Measurements from ENCODE around the gene OLA1. TPM values are rescaled to one million over a fixed set of nuclear protein-coding genes. Genes with fewer than 3 reads are reported as not detected.
A peak's percentile ranks its signal among the peaks of the same experiment; 100 is the strongest.

OLA1 gene
- polyA plus RNA-seq, 2 of the 4 experiments (the other 2 are of a cell fraction), result 127 to 226 TPM

DNA sequence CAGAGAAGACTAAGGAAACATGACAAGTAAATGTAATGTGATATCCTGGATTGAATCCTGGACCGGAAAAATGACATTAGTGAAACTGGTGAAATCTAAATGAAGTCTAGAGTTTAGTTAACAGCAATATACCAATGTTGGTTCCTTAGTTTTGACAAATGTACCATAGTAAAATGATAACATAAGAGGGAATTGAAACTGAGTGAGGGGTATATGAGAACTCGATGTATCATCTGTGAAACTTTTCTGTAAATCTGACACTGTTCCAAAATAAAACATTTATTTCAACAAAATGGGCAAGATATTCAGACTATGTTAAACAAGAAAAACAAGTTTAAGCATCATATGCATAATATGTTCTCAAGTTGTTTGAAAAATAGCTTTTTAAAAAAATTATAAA, 63.8 kb downstream of the OLA1 start (continued):
- TF ChIP-seq HOXB13 (CRISPR knock-in tag; IDR thresholded peaks at IDR 0.05; ENCODE audit: low read depth) (no peak), PHF8 (IDR thresholded peaks at IDR 0.05; ENCODE audit: borderline replicate concordance, low read depth) (no peak), ZNF302 (CRISPR knock-in tag; IDR thresholded peaks at IDR 0.05) (no peak)

DNA sequence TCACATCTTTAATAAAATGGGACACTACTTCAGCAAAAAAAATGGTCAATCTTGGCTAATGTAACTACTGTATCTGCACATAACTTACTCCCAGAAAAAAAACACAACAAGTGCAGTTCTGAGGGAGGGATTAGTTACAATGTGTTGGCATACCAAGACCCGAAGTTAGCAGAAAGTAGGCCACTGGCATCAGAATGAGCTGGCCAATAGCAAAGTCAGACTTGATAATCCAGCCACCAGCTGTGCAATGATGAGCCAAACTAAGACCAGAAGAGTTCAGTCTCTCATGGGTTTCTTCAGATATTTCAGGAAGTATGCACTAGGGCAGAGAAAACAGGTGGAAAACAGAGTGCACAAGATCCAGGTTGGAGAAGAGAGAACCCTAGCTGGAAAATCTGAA, 65.3 kb downstream of the OLA1 start:
- ChIA-PET POLR2A (no interaction called here), CTCF (interaction anchor here (1.0 kb wide), 1 partner anchor 20 kb away, joined by 3 read pairs; no protein-coding TSS in a partner anchor)
- no peak for ATAC-seq
- TF ChIP-seq JUNB (IDR thresholded peaks at IDR 0.05) (no peak), MYC (IDR thresholded peaks at IDR 0.05; ENCODE audit: borderline replicate concordance, low read length) (no peak)
- TF ChIP-seq, protein P1, sequence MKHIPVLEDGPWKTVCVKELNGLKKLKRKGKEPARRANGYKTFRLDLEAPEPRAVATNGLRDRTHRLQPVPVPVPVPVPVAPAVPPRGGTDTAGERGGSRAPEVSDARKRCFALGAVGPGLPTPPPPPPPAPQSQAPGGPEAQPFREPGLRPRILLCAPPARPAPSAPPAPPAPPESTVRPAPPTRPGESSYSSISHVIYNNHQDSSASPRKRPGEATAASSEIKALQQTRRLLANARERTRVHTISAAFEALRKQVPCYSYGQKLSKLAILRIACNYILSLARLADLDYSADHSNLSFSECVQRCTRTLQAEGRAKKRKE (CRISPR knock-in tag; IDR thresholded peaks at IDR 0.05; ENCODE audit: low read depth), result no peak
- TF ChIP-seq, protein P2, sequence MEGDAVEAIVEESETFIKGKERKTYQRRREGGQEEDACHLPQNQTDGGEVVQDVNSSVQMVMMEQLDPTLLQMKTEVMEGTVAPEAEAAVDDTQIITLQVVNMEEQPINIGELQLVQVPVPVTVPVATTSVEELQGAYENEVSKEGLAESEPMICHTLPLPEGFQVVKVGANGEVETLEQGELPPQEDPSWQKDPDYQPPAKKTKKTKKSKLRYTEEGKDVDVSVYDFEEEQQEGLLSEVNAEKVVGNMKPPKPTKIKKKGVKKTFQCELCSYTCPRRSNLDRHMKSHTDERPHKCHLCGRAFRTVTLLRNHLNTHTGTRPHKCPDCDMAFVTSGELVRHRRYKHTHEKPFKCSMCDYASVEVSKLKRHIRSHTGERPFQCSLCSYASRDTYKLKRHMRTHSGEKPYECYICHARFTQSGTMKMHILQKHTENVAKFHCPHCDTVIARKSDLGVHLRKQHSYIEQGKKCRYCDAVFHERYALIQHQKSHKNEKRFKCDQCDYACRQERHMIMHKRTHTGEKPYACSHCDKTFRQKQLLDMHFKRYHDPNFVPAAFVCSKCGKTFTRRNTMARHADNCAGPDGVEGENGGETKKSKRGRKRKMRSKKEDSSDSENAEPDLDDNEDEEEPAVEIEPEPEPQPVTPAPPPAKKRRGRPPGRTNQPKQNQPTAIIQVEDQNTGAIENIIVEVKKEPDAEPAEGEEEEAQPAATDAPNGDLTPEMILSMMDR (IDR thresholded peaks at IDR 0.05), result no peak
- TF ChIP-seq, protein P3, sequence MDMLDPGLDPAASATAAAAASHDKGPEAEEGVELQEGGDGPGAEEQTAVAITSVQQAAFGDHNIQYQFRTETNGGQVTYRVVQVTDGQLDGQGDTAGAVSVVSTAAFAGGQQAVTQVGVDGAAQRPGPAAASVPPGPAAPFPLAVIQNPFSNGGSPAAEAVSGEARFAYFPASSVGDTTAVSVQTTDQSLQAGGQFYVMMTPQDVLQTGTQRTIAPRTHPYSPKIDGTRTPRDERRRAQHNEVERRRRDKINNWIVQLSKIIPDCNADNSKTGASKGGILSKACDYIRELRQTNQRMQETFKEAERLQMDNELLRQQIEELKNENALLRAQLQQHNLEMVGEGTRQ (IDR thresholded peaks at IDR 0.05), result no peak
- TF ChIP-seq, protein P4, sequence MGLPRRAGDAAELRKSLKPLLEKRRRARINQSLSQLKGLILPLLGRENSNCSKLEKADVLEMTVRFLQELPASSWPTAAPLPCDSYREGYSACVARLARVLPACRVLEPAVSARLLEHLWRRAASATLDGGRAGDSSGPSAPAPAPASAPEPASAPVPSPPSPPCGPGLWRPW (IDR thresholded peaks at IDR 0.05), result no peak
- 57% methylated on average over 1 of the region's 1 CpG for WGBS (ENCODE audit: missing lambda C conversion rate)
- no peak for FAIRE-seq
- DNase-seq (ENCODE audit: low read depth in 1 of 2, low spot score in 1 of 2), result no peak
- Histone ChIP-seq H3K9me3 (no peaks in the 10 kb centered on the region), H3K4me1 (peaks cover 16% of the 10 kb centered on the region), H3K27ac (no peak overlapping the region), H3K4me3 (no peak overlapping the region), H3K4me2 (no peak overlapping the region)

DNA sequence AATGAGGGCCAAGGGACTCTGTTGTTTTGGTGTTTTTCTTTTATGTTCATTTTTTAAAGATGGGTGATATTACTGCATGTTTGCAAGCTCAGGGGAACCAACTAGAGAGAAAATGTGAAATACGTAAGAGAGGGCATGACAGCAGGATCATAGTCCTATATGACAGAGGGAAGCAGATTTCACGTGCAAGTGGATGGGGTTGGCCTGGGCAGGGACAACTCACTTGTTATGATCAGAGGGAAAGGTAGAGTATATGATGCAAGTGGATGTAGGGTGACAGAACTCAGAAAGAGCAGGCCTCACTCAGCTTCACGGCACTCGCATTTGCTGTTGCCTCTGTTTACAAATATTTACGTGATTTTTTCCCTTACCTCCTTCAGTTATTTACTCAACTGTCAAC, 67.0 kb downstream of the OLA1 start:
- H3K9me3 ChIP-seq, result no peaks in the 10 kb centered on the region
- no peak overlapping the region for H3K27ac ChIP-seq
- TF ChIP-seq RAD21 (conservative IDR thresholded peaks at IDR 0.05 in 1 of 2, IDR thresholded peaks at IDR 0.05 in 1 of 2) (no peak), BHLHE40 (IDR thresholded peaks at IDR 0.05; ENCODE audit: low read depth, low read length) (no peak), RNF2 (IDR thresholded peaks at IDR 0.05; ENCODE audit: borderline replicate concordance, low read depth) (no peak), NPAS2 (CRISPR knock-in tag; IDR thresholded peaks at IDR 0.05; ENCODE audit: borderline replicate concordance) (no peak), NFE2L2 (conservative IDR thresholded peaks at IDR 0.05; ENCODE audit: low read length) (no peak), FOXS1 (CRISPR knock-in tag; IDR thresholded peaks at IDR 0.05) (no peak), POLR2A (IDR thresholded peaks at IDR 0.05; ENCODE audit: low read length) (no peak), KDM5A (IDR thresholded peaks at IDR 0.05) (no peak), CHD2 (IDR thresholded peaks at IDR 0.05; ENCODE audit: low read length, partially characterized antibody) (no peak), ZNF302 (CRISPR knock-in tag; IDR thresholded peaks at IDR 0.05) (no peak), CEBPB (IDR thresholded peaks at IDR 0.05) (no peak), GATA3 (IDR thresholded peaks at IDR 0.05; ENCODE audit: borderline replicate concordance) (no peak)
- TF ChIP-seq, protein P5, sequence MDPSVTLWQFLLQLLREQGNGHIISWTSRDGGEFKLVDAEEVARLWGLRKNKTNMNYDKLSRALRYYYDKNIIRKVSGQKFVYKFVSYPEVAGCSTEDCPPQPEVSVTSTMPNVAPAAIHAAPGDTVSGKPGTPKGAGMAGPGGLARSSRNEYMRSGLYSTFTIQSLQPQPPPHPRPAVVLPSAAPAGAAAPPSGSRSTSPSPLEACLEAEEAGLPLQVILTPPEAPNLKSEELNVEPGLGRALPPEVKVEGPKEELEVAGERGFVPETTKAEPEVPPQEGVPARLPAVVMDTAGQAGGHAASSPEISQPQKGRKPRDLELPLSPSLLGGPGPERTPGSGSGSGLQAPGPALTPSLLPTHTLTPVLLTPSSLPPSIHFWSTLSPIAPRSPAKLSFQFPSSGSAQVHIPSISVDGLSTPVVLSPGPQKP (IDR thresholded peaks at IDR 0.05; ENCODE audit: low read depth, low read length), result no peak
- TF ChIP-seq, protein P2 (IDR thresholded peaks at IDR 0.05), result no peak
- TF ChIP-seq, protein P6, sequence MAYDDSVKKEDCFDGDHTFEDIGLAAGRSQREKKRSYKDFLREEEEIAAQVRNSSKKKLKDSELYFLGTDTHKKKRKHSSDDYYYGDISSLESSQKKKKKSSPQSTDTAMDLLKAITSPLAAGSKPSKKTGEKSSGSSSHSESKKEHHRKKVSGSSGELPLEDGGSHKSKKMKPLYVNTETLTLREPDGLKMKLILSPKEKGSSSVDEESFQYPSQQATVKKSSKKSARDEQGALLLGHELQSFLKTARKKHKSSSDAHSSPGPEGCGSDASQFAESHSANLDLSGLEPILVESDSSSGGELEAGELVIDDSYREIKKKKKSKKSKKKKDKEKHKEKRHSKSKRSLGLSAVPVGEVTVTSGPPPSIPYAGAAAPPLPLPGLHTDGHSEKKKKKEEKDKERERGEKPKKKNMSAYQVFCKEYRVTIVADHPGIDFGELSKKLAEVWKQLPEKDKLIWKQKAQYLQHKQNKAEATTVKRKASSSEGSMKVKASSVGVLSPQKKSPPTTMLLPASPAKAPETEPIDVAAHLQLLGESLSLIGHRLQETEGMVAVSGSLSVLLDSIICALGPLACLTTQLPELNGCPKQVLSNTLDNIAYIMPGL (CRISPR knock-in tag; IDR thresholded peaks at IDR 0.05; ENCODE audit: borderline replicate concordance), result no peak
- FAIRE-seq (no peak), DNase-seq (ENCODE audit: low read depth in 1 of 2, low spot score in 1 of 2) (no peak), ATAC-seq (peak in 1 of 2 experiments; percentile 51; a peak in 2 of 6 replicates)
- H3K4me2 ChIP-seq, result peak overlapping the region; percentile 25; the same call in 1 of the 3 replicates
- WGBS (ENCODE audit: missing lambda C conversion rate), result 78% methylated on average over 5 of the region's 5 CpGs
- H3K4me1 ChIP-seq, result peaks cover 16% of the 10 kb centered on the region
- ChIA-PET POLR2A (no interaction called here), CTCF (interaction anchor here (0.9 kb wide), 1 partner anchor 16 kb away, joined by 4 read pairs; no protein-coding TSS in a partner anchor)
- H3K4me3 ChIP-seq, result no peak overlapping the region

All from A549 (cell line).